Neural cell (in vitro differentiated cells): ENCODE measurements around the gene FOXK2. TPM values are rescaled to one million over a fixed set of nuclear protein-coding genes. Genes with fewer than 3 reads are reported as not detected.

Experiments
- H2AFZ ChIP-seq: fragments of 200-600, 300-800 bp; sonication (generic), shearing (Covaris generic); 2 replicates; pipeline ENCODE4 v1.6.0; 2014; ENCODE audit warnings: low read depth, mild to moderate bottlenecking, antibody characterized with exemption, low read length, moderate library complexity
- H3F3A ChIP-seq: fragments of 200-600 bp; shearing (Covaris generic); 2 replicates; pipeline ENCODE4 v1.6.1; 2016; ENCODE audit warnings: mild to moderate bottlenecking, moderate library complexity, mixed read lengths, antibody characterized with exemption, low read length; ENCODE audit not compliant: insufficient read depth, poor library complexity, severe bottlenecking
- H3K27ac ChIP-seq: fragments of 200-600, 300-800 bp; sonication (generic), shearing (Covaris generic); 2 replicates; pipeline ENCODE4 v1.5.1; 2014; ENCODE audit warnings: mild to moderate bottlenecking, low read length, moderate library complexity
- H3K27me3 ChIP-seq: fragments of 300-800, 200-600 bp; sonication (generic), shearing (Covaris generic); 2 replicates; pipeline ENCODE4 v1.6.0; 2014; ENCODE audit warnings: mild to moderate bottlenecking, low read depth, low read length, moderate library complexity; ENCODE audit not compliant: insufficient read depth
- H3K36me3 ChIP-seq: fragments of 300-800, 200-600 bp; sonication (generic), shearing (Covaris generic); 2 replicates; pipeline ENCODE4 v1.5.1; 2014; ENCODE audit warnings: mild to moderate bottlenecking, antibody characterized with exemption, low read length, moderate library complexity; ENCODE audit not compliant: insufficient read depth
- H3K4me2 ChIP-seq: fragments of 300-800, 200-600 bp; sonication (generic), shearing (Covaris generic); 2 replicates; pipeline ENCODE4 v1.6.0; 2014; ENCODE audit warnings: mild to moderate bottlenecking, low read length
- H3K4me3 ChIP-seq: fragments of 300-800, 200-600 bp; sonication (generic), shearing (Covaris generic); 2 replicates; pipeline ENCODE4 v1.5.1; 2014; ENCODE audit warnings: mild to moderate bottlenecking, low read length, moderate library complexity
- H3K79me2 ChIP-seq: fragments of 200-600 bp; shearing (Covaris generic); replicated peaks from 2 replicates; pipeline ENCODE4 v1.6.0; 2014; ENCODE audit warnings: mild to moderate bottlenecking, low read length, moderate library complexity; ENCODE audit not compliant: insufficient read depth
- H3K9ac ChIP-seq: fragments of 300-800, 200-600 bp; sonication (generic), shearing (Covaris generic); 2 replicates; pipeline ENCODE4 v1.6.1; 2016; ENCODE audit warnings: mild to moderate bottlenecking, low read length, mixed read lengths
- H3K9me2 ChIP-seq: fragments of 200-600 bp; shearing (Covaris generic); 2 replicates; pipeline ENCODE4 v1.6.1; 2016; ENCODE audit warnings: mild to moderate bottlenecking, low read length, mixed read lengths; ENCODE audit not compliant: insufficient read depth
- H3K9me3 ChIP-seq: fragments of 200-600, 300-800 bp; sonication (generic), shearing (Covaris generic); 2 replicates; pipeline ENCODE4 v1.6.1; 2016; ENCODE audit warnings: mild to moderate bottlenecking, mixed run types, low read length, moderate library complexity, mixed read lengths
- H4K20me1 ChIP-seq: fragments of 200-600 bp; shearing (Covaris generic); 2 replicates; pipeline ENCODE4 v1.6.1; 2016; ENCODE audit warnings: mild to moderate bottlenecking, mixed run types; ENCODE audit not compliant: insufficient read depth
- CTCF ChIP-seq: fragments of 450-650 bp; IDR thresholded peaks from 2 replicates; pipeline ENCODE4 v1.5.1; 2014; ENCODE audit warnings: antibody characterized with exemption, mild to moderate bottlenecking, moderate library complexity; ENCODE audit not compliant: poor library complexity, severe bottlenecking
- EP300 ChIP-seq: fragments of 450-650 bp; conservative IDR thresholded peaks from 2 replicates; pipeline ENCODE4 v1.6.1; 2014; ENCODE audit warnings: antibody characterized with exemption, mild to moderate bottlenecking, moderate library complexity; ENCODE audit not compliant: poor library complexity, severe bottlenecking
- EZH2 ChIP-seq: fragments of 200-600, 300-800 bp; shearing (Covaris generic), sonication (generic); IDR thresholded peaks from 2 replicates; pipeline ENCODE4 v1.6.1; 2014; ENCODE audit warnings: antibody characterized with exemption, low read length, borderline replicate concordance, mild to moderate bottlenecking; ENCODE audit not compliant: insufficient read depth, poor library complexity, severe bottlenecking
- MXI1 ChIP-seq: fragments of 450-650 bp; conservative IDR thresholded peaks from 2 replicates; pipeline ENCODE4 v1.6.1; 2014; ENCODE audit warnings: antibody characterized with exemption, mild to moderate bottlenecking; ENCODE audit not compliant: poor library complexity, severe bottlenecking
- POLR2AphosphoS5 ChIP-seq: IDR thresholded peaks from 2 replicates; pipeline ENCODE4 v1.6.1; 2012
- RAD21 ChIP-seq: fragments of 450-650 bp; conservative IDR thresholded peaks from 2 replicates; pipeline ENCODE4 v1.6.1; 2014; ENCODE audit warnings: antibody characterized with exemption, mild to moderate bottlenecking, moderate library complexity
- REST ChIP-seq: IDR thresholded peaks from 2 replicates; pipeline ENCODE4 v1.6.1; 2012; ENCODE audit warnings: borderline replicate concordance
- SMC3 ChIP-seq: fragments of 450-650 bp; conservative IDR thresholded peaks from 2 replicates; pipeline ENCODE4 v1.6.1; 2014; ENCODE audit warnings: antibody characterized with exemption, mild to moderate bottlenecking, moderate library complexity; ENCODE audit not compliant: poor library complexity
- TAF1 ChIP-seq: IDR thresholded peaks from 2 replicates; pipeline ENCODE4 v1.6.1; 2012; ENCODE audit warnings: low read depth
- polyA plus RNA-seq: library from polyadenylated mRNA; depleted of rRNA; stranded (reverse); fragments of >200 nt; gene quantifications from 2 replicates; pipeline ENCODE4 v1.2.3, GENCODE V29; 2014

Gene FOXK2
- polyA plus RNA-seq, 1 donor from 2014 or later = 24.4 TPM

- H4K20me1 ChIP-seq = peaks cover 5% of the 10 kb centered on the region
- no peak overlapping the region for H3K4me3 ChIP-seq
- H3K36me3 ChIP-seq = no peaks in the 10 kb centered on the region
- peaks cover 56% of the 10 kb centered on the region for H3K79me2 ChIP-seq
- H3K27me3 ChIP-seq = no peaks in the 10 kb centered on the region
- no peaks in the 10 kb centered on the region for H3K9me3 ChIP-seq
- H3K9me2 ChIP-seq = no peaks in the 10 kb centered on the region
- no peak overlapping the region for H3K27ac ChIP-seq
- H3K9ac ChIP-seq = no peak overlapping the region
- H2AFZ ChIP-seq = no peak overlapping the region
- no peaks in the 10 kb centered on the region for H3F3A ChIP-seq
- H3K4me2 ChIP-seq = no peak overlapping the region
- TF ChIP-seq MXI1 (no peak), POLR2AphosphoS5 (no peak), REST (no peak), EZH2 (no peak), TAF1 (no peak), RAD21 (no peak), CTCF (no peak), SMC3 (no peak), EP300 (no peak)
Observed at GRCh38 chr17:82552580-82552979, 33.0 kb downstream of the FOXK2 start.

GRCh38 chr17:82553210-82553930, 33.8 kb downstream of the FOXK2 start:
- no peak overlapping the region for H3K9ac ChIP-seq
- no peak overlapping the region for H3K27ac ChIP-seq

More at GRCh38 chr17:82553210-82553930, 33.8 kb downstream of the FOXK2 start:
- Histone ChIP-seq H3K9me3 (no peaks in the 10 kb centered on the region), H3F3A (no peaks in the 10 kb centered on the region), H3K4me2 (no peak overlapping the region), H4K20me1 (peaks cover 5% of the 10 kb centered on the region), H3K9me2 (no peaks in the 10 kb centered on the region), H2AFZ (no peak overlapping the region), H3K27me3 (no peaks in the 10 kb centered on the region), H3K79me2 (peaks cover 56% of the 10 kb centered on the region), H3K4me3 (no peak overlapping the region), H3K36me3 (no peaks in the 10 kb centered on the region)
- TF ChIP-seq TAF1 = no peak
- no peak for TF ChIP-seq REST
- no peak for TF ChIP-seq EP300
- TF ChIP-seq EZH2 = no peak
- no peak for TF ChIP-seq CTCF
- no peak for TF ChIP-seq SMC3
- TF ChIP-seq MXI1 = no peak
- TF ChIP-seq POLR2AphosphoS5 = no peak
- no peak for TF ChIP-seq RAD21
